ENCODE measurements around the gene CLMP. TPM values are rescaled to one million over a fixed set of nuclear protein-coding genes. Genes with fewer than 3 reads are reported as not detected.

The CLMP gene
- polyA plus RNA-seq, 1 donor from 2014 or later: not detected

GRCh38 chr11:123065621-123066020, 129.4 kb downstream of the CLMP start:
- Histone ChIP-seq H3K27ac (ENCODE audit: low read length) (no peak overlapping the region), H3K9me3 (ENCODE audit: low read length) (no peaks in the 10 kb centered on the region), H3F3A (ENCODE audit: insufficient read depth, low read length, poor library complexity, severe bottlenecking) (no peaks in the 10 kb centered on the region), H3K9me2 (ENCODE audit: insufficient read depth, low read length) (no peaks in the 10 kb centered on the region), H3K4me2 (ENCODE audit: low read length) (no peak overlapping the region), H3K27me3 (ENCODE audit: insufficient read depth, low read depth, low read length) (no peaks in the 10 kb centered on the region), H4K20me1 (ENCODE audit: insufficient read depth) (peaks cover 6% of the 10 kb centered on the region), H3K9ac (ENCODE audit: low read length) (no peak overlapping the region), H3K4me3 (ENCODE audit: low read length) (no peak overlapping the region), H3K79me2 (replicated peaks; ENCODE audit: insufficient read depth, low read length) (peaks cover 34% of the 10 kb centered on the region), H3K36me3 (ENCODE audit: insufficient read depth, low read length) (peaks cover 4% of the 10 kb centered on the region), H2AFZ (ENCODE audit: low read depth, low read length) (no peak overlapping the region)
- TF ChIP-seq EP300 (conservative IDR thresholded peaks at IDR 0.05; ENCODE audit: poor library complexity, severe bottlenecking) (no peak), TAF1 (IDR thresholded peaks at IDR 0.05; ENCODE audit: low read depth) (no peak), POLR2AphosphoS5 (IDR thresholded peaks at IDR 0.05) (no peak)

DNA sequence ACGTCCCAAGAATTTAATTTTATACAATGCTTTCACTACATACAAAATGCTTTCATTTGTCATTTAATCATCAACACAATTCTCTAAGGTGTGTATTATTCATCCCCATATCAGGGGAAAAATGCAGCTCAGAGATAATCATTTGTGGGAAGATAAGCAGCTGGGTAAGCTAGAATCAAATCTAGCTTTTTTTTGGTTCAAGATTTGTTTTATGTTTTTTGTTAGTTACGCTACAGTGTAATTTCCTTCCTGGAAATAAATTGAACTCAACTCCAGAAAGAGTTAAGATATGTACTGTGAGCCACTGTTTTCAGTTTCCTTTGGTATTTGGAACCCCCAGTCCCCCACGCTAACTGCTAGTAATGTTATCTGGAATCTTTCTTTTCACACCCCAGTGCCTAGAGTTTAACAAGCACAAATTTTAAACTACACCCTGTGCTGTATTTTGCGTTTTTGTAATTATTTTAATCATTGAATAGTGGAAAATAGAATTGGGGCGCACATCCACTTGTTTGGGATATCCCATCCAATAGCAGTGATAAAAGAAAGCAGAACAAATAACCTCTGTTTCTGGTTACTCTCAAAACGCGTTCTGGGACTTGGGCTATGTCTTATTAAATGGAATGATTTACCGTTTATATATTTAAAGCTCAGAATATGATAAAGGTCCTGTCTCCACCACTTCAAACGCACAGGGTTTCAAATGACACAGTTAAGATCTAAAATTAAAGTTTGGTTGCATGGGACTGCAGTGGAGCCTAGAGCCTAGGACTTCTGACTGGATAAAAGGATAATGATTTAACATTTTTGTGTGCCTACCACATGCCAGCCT, 131.0 kb downstream of the CLMP start:
- H3K9me2 ChIP-seq (ENCODE audit: insufficient read depth, low read length): no peaks in the 10 kb centered on the region
- peak overlapping the region; percentile 99 for H3K27ac ChIP-seq (ENCODE audit: low read length)
- peak overlapping the region; percentile 94 for H3K4me2 ChIP-seq (ENCODE audit: low read length)
- H3K36me3 ChIP-seq (ENCODE audit: insufficient read depth, low read length): peaks cover 16% of the 10 kb centered on the region
- H3K27me3 ChIP-seq (ENCODE audit: insufficient read depth, low read depth, low read length): no peaks in the 10 kb centered on the region
- peak overlapping the region; percentile 94 for H3K4me3 ChIP-seq (ENCODE audit: low read length)
- peak overlapping the region; percentile 97 for H2AFZ ChIP-seq (ENCODE audit: low read depth, low read length)
- TF ChIP-seq, protein P1, sequence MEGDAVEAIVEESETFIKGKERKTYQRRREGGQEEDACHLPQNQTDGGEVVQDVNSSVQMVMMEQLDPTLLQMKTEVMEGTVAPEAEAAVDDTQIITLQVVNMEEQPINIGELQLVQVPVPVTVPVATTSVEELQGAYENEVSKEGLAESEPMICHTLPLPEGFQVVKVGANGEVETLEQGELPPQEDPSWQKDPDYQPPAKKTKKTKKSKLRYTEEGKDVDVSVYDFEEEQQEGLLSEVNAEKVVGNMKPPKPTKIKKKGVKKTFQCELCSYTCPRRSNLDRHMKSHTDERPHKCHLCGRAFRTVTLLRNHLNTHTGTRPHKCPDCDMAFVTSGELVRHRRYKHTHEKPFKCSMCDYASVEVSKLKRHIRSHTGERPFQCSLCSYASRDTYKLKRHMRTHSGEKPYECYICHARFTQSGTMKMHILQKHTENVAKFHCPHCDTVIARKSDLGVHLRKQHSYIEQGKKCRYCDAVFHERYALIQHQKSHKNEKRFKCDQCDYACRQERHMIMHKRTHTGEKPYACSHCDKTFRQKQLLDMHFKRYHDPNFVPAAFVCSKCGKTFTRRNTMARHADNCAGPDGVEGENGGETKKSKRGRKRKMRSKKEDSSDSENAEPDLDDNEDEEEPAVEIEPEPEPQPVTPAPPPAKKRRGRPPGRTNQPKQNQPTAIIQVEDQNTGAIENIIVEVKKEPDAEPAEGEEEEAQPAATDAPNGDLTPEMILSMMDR (IDR thresholded peaks at IDR 0.05; ENCODE audit: poor library complexity, severe bottlenecking): no peak
- TF ChIP-seq MXI1 (conservative IDR thresholded peaks at IDR 0.05; ENCODE audit: poor library complexity, severe bottlenecking) (no peak), EZH2 (IDR thresholded peaks at IDR 0.05; ENCODE audit: borderline replicate concordance, insufficient read depth, low read length, poor library complexity, severe bottlenecking) (no peak), SMC3 (conservative IDR thresholded peaks at IDR 0.05; ENCODE audit: poor library complexity) (no peak), REST (IDR thresholded peaks at IDR 0.05; ENCODE audit: borderline replicate concordance) (no peak), TAF1 (IDR thresholded peaks at IDR 0.05; ENCODE audit: low read depth) (no peak), RAD21 (conservative IDR thresholded peaks at IDR 0.05) (no peak), EP300 (conservative IDR thresholded peaks at IDR 0.05; ENCODE audit: poor library complexity, severe bottlenecking) (no peak), POLR2AphosphoS5 (IDR thresholded peaks at IDR 0.05) (no peak)
- no peaks in the 10 kb centered on the region for H3F3A ChIP-seq (ENCODE audit: insufficient read depth, low read length, poor library complexity, severe bottlenecking)
- peaks cover 50% of the 10 kb centered on the region for H3K79me2 ChIP-seq (replicated peaks; ENCODE audit: insufficient read depth, low read length)
- peaks cover 15% of the 10 kb centered on the region for H4K20me1 ChIP-seq (ENCODE audit: insufficient read depth)
- no peaks in the 10 kb centered on the region for H3K9me3 ChIP-seq (ENCODE audit: low read length)
- peak overlapping the region; percentile 99 for H3K9ac ChIP-seq (ENCODE audit: low read length)
